ENCODE data around the gene GLYATL1. TPM values are rescaled to one million over a fixed set of nuclear protein-coding genes. Genes with fewer than 3 reads are reported as not detected.

GLYATL1 gene
- total RNA-seq, 6 donors from 2014 or later: 0.27 TPM; not detected in 5

DNA sequence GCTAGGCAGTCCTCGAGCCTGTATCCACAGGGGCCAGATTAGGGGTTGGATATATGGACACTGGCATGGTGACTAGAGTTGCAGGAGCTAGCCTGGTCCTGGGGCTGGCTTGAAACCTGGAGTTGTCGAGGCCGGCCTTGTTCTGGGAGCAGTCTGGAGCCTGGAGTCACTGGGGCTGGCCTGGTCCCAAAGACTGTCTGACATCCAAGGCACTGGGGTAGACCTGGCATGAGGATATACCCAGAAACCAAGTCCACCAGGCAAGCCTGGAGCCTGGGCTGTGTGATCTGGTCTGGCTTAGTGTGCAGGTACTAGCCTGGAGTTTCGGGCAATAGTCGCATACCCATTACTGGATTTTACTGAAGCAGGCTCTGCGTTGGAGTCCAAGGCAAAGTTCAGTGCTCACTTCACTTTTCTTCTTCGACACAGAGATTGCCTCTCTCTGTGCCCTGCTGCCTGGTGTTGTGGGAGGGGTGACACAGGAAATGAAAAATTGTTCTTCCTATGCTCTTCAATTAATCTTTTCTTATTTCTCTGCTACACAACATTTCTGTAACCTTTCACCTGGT lies 4.3 kb upstream of the GLYATL1 start:
- H3K27me3 ChIP-seq: no peaks in the 10 kb centered on the region
- H3K27ac ChIP-seq: no peak overlapping the region
- H3K4me3 ChIP-seq: no peak overlapping the region
- no peaks in the 10 kb centered on the region for H3K9me3 ChIP-seq
- no peaks in the 10 kb centered on the region for H3K36me3 ChIP-seq
- ATAC-seq (ENCODE audit: low FRiP score in 2 of 2): peak; percentile 31 to 32
- WGBS, 2 donors: 89 to 93% methylated on average over 6 to 7 of the region's 7 CpGs
- TF ChIP-seq POLR2AphosphoS5 (IDR thresholded peaks at IDR 0.05): no peak
- no peak for TF ChIP-seq EP300 (IDR thresholded peaks at IDR 0.05)
- TF ChIP-seq, protein P1, sequence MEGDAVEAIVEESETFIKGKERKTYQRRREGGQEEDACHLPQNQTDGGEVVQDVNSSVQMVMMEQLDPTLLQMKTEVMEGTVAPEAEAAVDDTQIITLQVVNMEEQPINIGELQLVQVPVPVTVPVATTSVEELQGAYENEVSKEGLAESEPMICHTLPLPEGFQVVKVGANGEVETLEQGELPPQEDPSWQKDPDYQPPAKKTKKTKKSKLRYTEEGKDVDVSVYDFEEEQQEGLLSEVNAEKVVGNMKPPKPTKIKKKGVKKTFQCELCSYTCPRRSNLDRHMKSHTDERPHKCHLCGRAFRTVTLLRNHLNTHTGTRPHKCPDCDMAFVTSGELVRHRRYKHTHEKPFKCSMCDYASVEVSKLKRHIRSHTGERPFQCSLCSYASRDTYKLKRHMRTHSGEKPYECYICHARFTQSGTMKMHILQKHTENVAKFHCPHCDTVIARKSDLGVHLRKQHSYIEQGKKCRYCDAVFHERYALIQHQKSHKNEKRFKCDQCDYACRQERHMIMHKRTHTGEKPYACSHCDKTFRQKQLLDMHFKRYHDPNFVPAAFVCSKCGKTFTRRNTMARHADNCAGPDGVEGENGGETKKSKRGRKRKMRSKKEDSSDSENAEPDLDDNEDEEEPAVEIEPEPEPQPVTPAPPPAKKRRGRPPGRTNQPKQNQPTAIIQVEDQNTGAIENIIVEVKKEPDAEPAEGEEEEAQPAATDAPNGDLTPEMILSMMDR (IDR thresholded peaks at IDR 0.05): no peak
- no peak for DNase-seq
- H3K4me1 ChIP-seq: no peaks in the 10 kb centered on the region

DNA sequence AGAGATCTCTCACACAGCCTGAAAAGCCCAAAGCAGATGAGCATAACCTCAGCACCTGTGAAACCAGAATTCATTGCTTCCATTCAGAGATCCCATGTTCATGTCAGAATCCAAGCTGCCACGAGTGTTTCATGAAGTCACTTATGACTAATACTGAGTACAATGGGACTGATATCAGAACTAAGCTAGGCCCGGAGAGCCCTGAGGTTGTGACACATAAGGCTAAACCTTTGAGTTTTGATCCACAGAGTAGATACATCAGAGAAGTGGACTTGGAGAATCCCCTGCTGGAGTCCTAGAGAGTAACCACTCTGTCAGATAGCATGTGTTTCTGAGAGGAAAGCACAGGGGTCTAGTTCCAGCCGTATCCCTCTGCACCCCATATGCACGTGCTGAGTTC lies 890 bp upstream of the GLYATL1 start:
- no peak for ATAC-seq (ENCODE audit: low FRiP score in 2 of 2)
- H3K4me1 ChIP-seq: no peaks in the 10 kb centered on the region
- no peak overlapping the region for H3K27ac ChIP-seq
- whole genome bisulfite sequencing, 2 donors: 63 to 88% methylated on average over 4 of the region's 4 CpGs
- H3K4me3 ChIP-seq: no peak overlapping the region
- H3K27me3 ChIP-seq: no peaks in the 10 kb centered on the region
- no peak for DNase-seq
- TF ChIP-seq, protein P1 (IDR thresholded peaks at IDR 0.05): no peak
- no peak for TF ChIP-seq POLR2AphosphoS5 (IDR thresholded peaks at IDR 0.05)
- TF ChIP-seq EP300 (IDR thresholded peaks at IDR 0.05): no peak
- TF ChIP-seq POLR2A (IDR thresholded peaks at IDR 0.05): no peak
- H3K9me3 ChIP-seq: no peaks in the 10 kb centered on the region
- H3K36me3 ChIP-seq: no peaks in the 10 kb centered on the region

DNA sequence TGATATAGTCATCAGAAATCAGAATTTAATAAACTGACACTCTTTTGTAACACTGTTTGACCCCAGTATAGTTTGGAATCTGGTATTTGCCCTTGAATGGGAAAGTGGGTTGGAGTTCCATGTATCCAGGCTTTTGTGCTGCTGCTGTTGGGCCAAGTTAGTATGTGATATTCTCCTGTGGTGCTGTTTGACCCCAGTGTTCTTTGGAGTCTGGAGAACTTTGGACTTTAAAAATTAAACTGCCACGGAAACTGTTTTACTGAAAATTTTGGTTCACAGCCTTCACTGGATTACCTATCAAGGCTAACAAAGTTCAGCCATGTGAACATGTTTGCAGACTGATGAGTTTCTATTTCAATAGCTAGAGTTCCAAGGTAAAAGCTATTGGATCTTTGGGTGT lies 740 bp downstream of the GLYATL1 start:
- Histone ChIP-seq H3K27ac (no peak overlapping the region), H3K4me3 (no peak overlapping the region), H3K27me3 (no peaks in the 10 kb centered on the region), H3K9me3 (no peaks in the 10 kb centered on the region), H3K36me3 (no peaks in the 10 kb centered on the region), H3K4me1 (no peaks in the 10 kb centered on the region)
- 88 to 92% methylated on average over 1 of the region's 1 CpG for WGBS, 2 donors
- ATAC-seq (ENCODE audit: low FRiP score in 2 of 2) (no peak), DNase-seq (no peak)
- TF ChIP-seq POLR2AphosphoS5 (IDR thresholded peaks at IDR 0.05): no peak
- TF ChIP-seq POLR2A (IDR thresholded peaks at IDR 0.05): no peak
- TF ChIP-seq EP300 (IDR thresholded peaks at IDR 0.05): no peak
- TF ChIP-seq, protein P1 (IDR thresholded peaks at IDR 0.05): no peak

GRCh38 chr11:58941838-58942237 lies 2.5 kb downstream of the GLYATL1 start:
- Histone ChIP-seq H3K36me3 (no peaks in the 10 kb centered on the region), H3K27ac (no peak overlapping the region), H3K4me1 (no peaks in the 10 kb centered on the region), H3K4me3 (no peak overlapping the region), H3K27me3 (no peaks in the 10 kb centered on the region), H3K9me3 (no peaks in the 10 kb centered on the region)
- ATAC-seq (ENCODE audit: low FRiP score in 2 of 2) (no peak), DNase-seq (no peak)
- TF ChIP-seq POLR2AphosphoS5 (IDR thresholded peaks at IDR 0.05): no peak
- TF ChIP-seq EP300 (IDR thresholded peaks at IDR 0.05): no peak
- no peak for TF ChIP-seq POLR2A (IDR thresholded peaks at IDR 0.05)
- TF ChIP-seq, protein P1 (IDR thresholded peaks at IDR 0.05): no peak
- 97 to 100% methylated on average over 1 of the region's 1 CpG for WGBS, 2 donors

DNA sequence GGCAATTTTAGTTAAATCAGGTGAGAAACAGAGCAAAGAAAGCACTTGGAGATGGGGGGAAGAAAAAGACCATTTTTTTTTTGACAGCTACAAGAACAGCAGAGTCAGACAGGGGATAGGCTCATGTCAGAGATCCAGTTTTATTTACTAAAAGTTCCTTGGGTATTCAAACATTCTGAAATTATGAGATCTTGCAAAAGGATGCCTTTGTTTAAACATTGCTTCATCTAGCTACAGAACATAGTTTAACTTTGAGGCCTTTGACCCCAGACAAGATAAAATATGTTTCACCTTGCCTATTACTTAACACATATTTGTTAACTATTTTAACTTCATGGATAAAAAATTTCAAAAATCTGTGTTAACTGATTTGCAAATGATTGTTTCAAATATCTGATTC lies 6.4 kb downstream of the GLYATL1 start:
- Histone ChIP-seq H3K27me3 (no peaks in the 10 kb centered on the region), H3K36me3 (no peaks in the 10 kb centered on the region), H3K27ac (no peak overlapping the region), H3K4me3 (no peak overlapping the region), H3K9me3 (no peaks in the 10 kb centered on the region), H3K4me1 (no peaks in the 10 kb centered on the region)
- ATAC-seq (ENCODE audit: low FRiP score in 2 of 2) (no peak), DNase-seq (no peak)
- TF ChIP-seq POLR2A (IDR thresholded peaks at IDR 0.05): no peak
- no peak for TF ChIP-seq POLR2AphosphoS5 (IDR thresholded peaks at IDR 0.05)
- TF ChIP-seq EP300 (IDR thresholded peaks at IDR 0.05): no peak
- TF ChIP-seq, protein P1 (IDR thresholded peaks at IDR 0.05): no peak
